GM19455 (cell line): Measurements from ENCODE around the gene MICAL2.

Experiments used
- ATAC-seq: cut with Tn5 transposase; IDR thresholded peaks from one replicate; pipeline ENCODE4 v1.9.1; 2021; ENCODE audit not compliant: unreplicated experiment

Gene MICAL2

DNA sequence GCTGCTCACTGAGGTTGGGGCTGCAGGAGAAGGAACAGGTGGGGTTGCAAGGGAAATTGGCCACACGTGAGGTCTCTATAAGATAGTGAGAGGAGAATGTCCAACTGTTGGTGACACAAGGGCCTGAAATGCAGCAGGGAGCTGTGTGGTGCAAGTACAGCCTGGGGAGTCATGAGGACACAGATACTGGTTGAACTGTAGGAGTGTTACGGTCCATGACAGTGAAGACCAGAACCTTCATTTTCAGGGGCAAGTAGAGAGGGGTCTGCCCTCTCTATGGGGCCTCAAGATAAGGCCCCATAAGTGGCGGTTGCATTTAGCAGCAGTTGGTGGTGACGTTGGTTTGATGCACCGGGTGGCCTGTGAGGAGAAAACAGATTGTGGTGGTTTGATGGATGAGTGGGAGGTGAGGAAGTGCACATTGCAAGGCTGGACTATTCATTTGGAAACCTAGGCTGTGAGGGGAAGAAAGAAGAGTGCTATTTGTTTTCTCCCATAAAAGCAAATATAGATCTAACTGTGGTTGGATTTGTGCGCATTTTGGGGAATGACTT, 39.4 kb downstream of the MICAL2 start:
- no peak for ATAC-seq

DNA sequence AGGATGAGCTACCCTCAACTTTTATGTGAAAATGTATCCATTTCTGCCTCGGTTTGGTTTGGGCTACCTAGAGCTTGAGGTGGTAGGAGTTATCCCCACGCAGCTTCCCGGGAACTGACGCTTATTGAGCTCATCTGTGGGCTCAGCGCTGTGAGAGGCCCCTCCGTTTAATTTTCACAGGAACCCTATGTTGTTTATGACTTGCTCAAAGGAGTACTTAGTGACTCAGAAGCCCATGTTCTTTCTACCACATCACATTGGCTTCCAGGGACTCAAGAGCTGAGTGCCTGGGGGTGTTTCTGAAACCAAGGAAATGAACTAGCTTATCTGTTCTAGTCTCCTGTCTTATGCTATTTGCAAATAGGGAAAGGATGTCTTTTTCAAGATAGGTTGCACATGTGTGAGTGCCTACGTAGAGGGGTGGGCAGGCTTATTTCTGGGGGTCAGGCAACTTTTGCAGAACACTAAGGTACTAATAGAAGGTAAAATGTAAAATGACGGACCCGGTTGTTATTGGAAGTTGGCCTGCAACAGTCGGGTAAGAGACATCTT, 40.5 kb downstream of the MICAL2 start:
- ATAC-seq: no peak

DNA sequence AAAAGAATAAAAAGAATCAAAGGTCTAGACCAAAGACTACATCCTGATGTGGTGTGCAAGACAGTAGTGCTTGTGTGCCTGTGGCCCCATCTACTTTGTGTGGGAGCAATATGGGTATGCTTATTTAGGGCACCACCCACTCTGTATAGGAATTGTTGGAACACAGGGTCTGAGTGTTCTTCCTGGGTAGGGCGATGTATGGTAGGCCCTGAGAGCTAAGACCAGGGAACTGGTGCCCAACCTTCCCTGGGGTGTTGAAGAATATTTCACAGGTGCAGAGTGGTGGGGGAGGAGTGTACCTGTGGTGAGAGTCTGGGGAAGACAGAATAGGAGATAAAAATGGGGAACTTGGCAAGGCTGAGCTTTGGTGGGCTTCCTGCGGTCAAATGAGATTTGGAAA, 41.9 kb downstream of the MICAL2 start:
- no peak for ATAC-seq

DNA sequence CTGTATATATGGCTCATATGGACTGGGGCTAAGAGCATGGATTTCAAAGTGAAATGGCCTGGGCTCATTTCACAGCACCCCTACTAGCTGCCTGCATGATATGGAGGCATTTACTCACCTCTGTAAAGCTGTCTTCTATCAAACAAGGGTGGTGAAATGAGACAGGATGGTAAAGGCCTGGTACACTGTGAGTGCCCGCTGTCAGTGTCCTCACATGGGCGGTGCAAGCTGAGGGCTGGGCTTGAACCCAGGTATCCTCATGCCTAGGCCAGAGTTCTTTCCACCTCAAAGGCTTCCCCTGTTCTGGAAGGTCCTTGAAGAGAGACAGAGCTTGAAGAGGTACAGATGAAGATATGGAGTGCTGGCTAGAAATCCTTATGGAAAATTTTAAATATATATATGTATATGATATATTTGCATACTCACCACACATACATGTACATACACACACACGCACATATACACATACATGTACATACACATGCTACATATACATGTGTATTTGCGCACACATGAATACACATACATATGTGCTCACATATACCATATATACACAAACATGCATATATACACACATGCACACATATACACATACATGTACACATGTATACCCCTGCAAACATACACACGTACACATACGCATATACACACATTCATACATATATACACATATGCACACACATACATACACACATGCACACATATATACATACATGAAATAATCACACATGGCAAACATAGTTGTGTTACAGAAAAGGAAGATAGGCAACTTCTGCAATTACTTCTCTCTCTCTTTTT, 44.7 kb downstream of the MICAL2 start:
- no peak for ATAC-seq

DNA sequence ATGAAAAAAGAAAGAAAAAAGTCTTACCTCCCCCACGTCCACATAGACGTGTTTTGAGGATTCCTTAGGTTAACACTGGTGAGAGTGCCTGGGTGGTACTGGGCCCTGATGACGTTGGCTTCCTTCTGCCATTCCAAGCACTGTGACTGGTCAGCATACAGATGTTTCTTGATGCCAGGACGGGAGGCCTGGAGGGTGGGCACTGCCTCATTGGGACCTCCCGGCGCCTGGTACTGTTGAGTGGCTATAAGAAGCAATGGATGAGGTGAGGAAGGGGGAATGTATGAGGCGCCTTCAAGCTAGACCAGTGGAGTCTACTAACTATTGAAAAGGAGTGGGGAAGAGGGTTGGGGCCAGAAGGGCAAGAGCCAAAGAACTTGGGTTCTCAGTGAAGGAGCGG, 45.3 kb downstream of the MICAL2 start:
- no peak for ATAC-seq

DNA sequence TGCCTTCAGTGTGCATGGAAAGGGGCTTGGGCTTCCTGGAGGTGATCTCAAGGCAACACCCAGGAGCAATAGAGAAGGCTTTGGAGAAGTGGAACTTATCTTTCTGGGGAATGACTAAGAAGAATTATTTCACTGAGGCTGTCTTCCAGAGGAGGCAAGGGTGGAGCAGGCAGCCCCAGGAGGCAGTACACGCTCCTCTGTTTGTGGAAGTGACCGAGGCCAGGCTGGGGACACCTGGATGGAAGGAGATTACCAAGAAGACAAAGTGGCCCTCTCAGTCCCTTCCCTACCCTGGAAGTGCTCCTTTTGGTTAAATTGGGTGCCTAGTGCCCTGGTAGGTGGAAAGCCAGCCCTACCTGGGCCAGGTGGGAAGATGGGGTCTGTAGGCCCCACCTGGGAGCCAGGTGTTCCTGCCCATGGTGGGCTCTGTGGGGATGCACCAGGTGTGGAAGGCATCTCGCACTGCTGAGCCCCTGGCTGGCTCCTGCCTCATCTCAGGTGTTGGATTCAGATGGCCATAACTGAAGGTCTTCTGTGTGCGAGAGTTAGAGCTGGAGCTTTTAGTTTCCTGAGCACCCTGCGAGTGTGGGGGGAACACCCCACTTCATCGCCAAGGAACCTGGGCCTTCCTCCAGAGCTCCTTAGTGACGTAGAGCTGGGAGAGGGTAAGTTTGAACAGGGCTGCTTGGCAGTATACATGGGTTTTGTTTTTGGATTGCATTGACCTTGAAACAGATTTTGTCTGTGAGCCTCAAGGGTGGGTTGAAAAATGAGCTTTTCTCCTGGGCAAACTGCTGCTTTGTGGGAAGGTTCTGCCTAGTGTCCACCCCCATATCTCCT, 46.1 kb downstream of the MICAL2 start:
- no peak for ATAC-seq

DNA sequence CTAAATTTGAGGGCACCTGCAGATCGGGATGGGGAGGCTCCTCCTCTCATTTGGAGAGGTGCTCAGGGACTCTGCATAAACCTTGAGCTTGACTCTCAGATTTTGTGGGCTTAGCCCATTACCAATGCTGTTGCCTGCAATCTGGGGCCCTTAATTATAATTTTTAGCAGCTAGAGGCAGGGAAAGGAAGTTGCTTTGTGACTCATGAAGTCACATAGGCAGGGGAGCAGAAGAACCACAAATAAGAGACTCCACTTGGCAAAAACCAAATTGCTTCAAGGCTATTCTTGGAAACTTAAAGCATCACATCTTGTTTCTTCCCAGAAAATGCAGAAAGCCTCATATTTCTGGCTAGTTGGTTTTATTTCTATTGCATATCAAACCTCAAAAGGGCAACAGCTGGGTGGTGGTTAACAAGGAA, 46.9 kb downstream of the MICAL2 start:
- ATAC-seq: no peak

DNA sequence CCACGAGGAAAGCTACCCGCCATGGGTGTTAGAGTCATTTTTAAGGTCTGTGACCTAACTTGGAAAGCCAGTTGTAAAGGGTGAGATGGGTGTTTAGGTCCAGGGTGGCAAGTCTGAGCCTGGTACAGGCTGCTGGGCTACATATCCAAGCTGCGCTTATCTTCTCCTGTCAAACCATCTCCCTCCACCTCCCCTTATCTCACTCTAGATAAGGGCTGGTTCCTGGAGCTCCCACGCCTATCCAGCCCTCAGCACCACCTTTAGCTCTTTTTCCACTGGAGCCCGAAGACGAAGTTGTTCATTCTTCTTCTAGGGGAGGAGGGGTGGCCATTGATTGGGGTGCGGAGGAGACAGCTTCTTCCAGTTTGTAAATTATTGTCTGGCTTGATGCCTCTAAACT, 48.5 kb downstream of the MICAL2 start:
- no peak for ATAC-seq

DNA sequence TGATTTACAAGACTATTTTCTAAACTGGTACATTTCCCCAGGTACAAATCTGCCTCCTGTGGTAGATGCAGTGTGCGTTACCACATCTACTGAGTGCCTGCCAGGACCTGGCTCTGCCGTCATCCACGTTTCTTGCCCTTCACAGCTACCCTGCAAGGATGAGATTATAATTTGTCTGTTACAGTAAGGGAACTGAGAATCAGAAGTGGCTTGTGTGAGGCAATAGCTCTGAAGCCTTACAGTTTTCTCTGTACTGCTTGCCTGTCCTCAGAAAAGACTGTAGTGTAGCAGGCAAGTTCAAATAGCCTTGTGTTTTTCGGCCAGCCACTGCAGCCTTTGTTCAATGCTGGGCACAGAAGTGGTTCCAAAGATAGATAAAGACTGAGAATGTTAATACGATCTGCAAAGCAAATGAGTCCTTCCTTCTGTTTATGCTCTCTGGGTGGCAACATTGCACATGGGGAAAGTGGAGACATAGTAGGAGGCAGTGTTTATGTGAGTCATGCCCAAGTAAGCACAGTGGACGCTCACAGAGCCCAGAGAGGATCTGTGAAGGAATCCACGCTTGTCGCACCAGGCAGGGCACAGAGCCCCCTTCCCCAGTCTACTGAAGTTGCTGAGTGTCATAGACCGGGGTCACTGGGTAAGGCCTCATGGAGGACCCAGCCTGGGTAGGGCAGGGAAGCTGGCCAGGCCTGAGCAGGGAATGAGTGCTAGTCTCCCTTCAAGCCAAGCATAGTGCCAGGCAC, 49.1 kb downstream of the MICAL2 start:
- ATAC-seq: no peak

DNA sequence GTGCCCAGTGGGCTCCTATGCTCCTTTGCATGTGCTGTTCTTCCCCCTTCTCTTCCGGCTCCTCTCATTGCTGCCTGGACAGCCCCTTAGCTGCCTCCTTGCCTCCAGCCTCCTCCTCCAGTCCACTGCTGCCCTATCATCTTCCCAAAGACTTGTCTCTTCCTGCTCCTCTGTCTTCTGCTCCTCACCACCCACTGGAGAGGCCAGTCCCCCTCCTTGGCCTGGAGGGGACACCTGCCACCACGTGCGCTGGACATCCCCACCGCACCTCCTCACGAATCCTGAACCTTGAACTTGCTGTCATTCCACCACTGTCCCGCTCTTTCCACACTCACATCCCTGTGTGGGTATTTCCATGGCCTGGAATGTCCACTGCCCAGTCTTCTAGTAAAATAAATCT, 49.8 kb downstream of the MICAL2 start:
- no peak for ATAC-seq

DNA sequence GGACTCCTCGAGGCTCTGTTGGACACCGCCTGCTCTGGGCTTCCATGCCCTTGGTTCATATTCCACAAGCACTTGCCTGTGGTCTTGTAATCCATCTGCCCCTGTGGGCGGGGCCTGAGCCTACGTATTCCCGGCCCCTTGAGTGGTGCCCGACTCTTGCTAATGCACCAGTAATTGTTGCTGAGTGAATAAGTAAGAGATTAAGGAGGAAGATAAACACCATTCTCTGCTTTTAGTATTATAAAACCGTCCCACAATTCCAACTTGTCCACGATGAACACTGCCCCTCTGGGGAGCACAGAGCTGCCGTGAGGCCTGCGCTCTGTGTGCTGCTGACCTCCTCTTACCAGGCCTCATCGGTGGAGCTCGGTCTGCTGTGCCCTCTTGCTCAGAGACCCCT, 50.3 kb downstream of the MICAL2 start:
- ATAC-seq: no peak

DNA sequence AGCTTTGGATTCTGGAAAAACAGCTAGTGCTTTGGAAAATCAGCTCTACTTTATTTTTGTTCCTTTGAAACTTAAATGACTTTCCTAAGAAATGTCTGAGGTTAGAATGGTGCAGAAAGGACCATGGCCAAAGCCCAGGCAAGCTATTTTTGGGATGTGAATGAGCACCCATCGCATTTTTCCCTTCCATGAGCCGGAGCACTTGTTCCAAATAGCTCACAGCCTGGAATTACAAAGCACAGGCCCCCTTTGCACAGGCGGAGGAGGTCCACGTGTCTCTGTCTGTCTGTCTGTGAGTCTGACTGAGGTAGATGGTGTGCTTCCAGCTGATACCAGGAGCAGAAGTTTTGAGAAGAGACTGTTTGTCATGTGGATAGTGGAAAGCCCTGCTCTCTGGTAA, 50.7 kb downstream of the MICAL2 start:
- ATAC-seq: no peak

DNA sequence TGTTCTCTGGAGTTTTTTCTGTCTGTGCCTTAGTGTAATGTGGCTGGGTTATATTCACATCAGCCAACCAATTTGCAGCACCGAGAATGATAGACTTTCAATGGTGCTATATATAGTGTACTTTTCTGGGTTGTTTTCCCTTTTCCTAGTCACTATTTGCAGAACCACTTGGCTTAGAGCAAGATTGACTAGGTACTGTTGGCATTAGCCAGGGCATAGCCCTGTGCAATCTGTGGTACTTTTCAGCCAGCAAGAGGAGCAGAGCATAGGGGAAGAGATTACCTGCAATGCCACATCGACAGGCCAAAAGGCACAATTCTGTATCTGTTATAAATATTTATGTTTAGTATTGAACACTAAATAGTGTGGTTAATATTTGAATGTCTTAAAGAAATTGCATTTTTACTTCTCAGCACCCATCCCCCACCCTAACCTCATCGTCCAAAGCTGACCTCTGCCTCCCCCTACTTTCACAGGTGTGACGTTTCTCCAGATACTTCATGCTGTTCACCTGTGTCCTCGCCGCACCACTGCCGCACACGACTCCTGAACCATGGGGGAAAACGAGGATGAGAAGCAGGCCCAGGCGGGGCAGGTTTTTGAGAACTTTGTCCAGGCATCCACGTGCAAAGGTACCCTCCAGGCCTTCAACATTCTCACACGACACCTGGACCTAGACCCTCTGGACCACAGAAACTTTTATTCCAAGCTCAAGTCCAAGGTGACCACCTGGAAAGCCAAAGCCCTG, 51.4 kb downstream of the MICAL2 start:
- no peak for ATAC-seq

DNA sequence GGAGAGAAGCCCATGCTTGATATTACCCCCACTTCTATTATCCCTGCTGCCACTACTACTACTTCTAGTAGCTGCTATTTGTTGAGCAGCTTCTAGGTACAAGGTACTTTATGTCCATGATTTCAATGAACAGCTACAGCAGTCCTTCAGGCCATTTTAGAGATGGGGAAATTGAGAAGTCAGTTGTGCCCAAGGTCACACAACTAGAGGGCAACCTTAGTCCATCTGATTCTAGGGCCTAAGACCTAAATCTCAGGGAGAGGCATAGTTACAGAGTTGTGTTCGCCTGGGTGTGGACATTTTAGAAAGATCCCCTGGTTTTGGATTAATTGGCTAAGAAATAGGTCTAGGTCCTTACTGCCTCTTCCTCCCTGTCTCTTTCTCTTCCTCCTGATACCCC, 52.3 kb downstream of the MICAL2 start:
- no peak for ATAC-seq

DNA sequence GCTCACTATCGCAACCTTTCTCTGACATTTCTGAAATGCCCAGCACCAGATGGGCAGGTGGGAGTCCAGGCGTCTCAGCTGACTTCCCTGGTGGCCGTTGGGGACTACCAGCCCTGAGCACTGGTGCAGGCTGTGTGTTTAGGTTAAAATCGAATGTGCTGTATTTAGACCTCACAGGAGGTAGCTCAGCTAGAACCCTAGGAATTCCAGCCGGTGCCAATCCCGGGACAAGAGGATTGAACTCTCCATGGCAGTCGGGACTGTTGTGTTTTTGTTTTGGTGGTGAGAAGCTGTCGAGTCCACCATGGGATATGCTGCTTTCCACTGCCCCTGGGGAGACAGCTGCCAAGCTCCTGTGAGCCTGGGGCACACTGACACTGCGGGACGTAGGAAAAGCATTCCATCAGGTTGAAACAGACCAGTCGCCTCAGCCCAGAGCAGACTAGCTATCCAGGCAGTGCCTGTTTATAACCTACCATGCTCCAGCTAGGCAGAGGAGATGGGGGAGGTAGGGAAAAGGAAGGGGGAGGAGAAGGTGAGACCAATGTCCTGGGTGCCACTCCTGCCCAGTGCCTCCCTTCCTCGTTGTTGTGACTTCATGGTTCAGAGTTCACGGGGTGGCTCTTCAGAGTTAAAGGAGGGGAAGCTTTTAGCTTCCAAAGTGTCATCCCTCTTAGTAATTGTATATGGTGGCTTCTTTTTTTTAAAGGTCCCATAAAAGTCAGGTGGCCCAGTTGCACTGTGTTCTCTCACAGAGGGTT, 53.0 kb downstream of the MICAL2 start:
- ATAC-seq: no peak

DNA sequence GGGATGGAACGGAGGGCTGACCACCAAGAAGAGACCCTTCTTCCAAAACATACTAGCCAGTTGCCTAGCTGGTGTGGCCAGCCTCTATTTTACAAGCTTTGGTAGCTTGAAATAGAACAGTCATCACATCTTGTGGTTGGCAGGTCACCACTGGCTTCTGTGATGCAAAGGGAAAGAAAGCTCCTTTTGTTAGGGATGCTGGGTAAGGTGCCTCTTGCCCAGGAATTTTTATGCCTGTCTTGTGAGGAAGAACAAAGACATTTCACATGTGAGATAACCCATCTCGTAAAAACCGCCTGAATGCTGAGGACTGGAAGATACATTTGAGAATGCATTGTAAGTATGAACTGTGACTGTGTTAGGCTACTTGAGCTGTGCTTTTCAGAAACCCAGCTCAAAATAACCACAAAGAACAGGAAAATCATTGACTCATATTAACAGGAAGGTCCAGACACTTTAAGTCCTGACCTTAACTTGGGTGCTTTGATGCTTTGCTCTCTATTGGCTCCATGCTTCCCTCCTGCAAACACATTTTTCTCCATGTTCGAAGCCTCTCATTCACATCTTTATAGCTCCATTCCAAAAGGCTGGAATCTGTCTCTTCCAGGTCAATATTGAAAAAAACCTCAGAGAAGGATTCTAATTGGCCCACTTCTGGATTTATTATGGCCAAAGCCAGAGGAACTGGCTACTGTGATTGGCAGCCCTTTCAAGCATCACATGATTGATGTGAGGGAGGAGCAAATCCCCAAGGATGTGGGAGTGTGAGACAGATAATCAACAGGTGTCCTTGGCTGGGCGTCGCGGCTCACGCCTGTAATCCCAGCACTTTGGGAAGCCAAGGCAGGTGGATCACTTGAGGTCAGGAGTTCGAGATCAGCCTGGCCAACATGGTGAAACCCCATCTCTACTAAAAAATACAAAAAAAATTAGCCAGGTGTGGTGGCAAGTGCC, 53.9 kb downstream of the MICAL2 start:
- ATAC-seq: no peak

DNA sequence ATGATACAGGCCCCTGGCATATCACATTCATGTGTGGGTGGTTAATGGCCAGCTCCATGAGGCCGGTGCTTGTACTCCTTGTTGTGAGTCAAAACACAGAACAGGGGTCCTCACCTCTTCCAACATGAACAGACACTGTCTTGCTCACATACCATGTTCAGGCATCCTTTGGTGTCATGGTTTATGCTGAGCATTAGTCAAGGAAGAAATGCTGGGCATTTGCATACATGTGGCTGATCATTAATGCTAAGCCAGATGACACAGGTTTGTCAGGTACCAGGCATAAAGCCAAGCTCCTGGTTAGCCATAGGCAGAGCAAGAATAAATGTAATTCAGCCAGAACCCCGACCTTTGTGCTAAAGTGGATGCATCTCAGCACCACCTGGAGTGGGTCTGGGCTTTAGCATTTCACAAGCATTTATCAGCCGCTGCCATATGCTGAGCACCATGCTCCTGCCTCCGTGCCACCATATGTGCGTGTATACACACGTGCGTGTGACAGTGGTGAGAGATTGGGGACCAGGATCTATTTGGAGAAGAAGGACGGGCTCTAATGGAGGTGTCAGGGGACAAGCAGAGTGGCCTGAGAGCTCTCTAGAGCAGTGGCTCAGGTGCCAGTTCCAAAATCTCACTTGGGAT, 55.0 kb downstream of the MICAL2 start:
- no peak for ATAC-seq
